ENCODE results near the gene GALNT17.

GALNT17 gene

GRCh38 chr7:71443191-71443530, 311.2 kb downstream of the GALNT17 start:
- Histone ChIP-seq H3K27me3 (ENCODE audit: insufficient read depth, insufficient read length) (no peaks in the 10 kb centered on the region), H3K4me3 (ENCODE audit: insufficient read length, low read depth) (no peak overlapping the region), H3K9me3 (ENCODE audit: insufficient read depth, low read length) (peaks cover 7% of the 10 kb centered on the region; the same call in 1 of the 2 replicates), H3K36me3 (ENCODE audit: insufficient read depth, insufficient read length, low read length) (no peaks in the 10 kb centered on the region), H3K4me1 (ENCODE audit: insufficient read depth, insufficient read length) (no peaks in the 10 kb centered on the region), H3K9ac (ENCODE audit: insufficient read length, low read depth) (no peak overlapping the region)
- TF ChIP-seq SUZ12 (IDR thresholded peaks at IDR 0.05; ENCODE audit: extremely low read depth, insufficient read depth, insufficient read length) = no peak
- no peak for TF ChIP-seq ZNF274 (IDR thresholded peaks at IDR 0.05; ENCODE audit: low read depth, low read length)
- no peak for TF ChIP-seq YY1 (IDR thresholded peaks at IDR 0.05; ENCODE audit: insufficient read depth, insufficient read length)
- no peak for DNase-seq (ENCODE audit: low read depth, low spot score)

GRCh38 chr7:71444130-71444529, 312.2 kb downstream of the GALNT17 start:
- peaks cover 7% of the 10 kb centered on the region; the same call in 1 of the 2 replicates for H3K9me3 ChIP-seq (ENCODE audit: insufficient read depth, low read length)
- no peaks in the 10 kb centered on the region for H3K4me1 ChIP-seq (ENCODE audit: insufficient read depth, insufficient read length)
- H3K36me3 ChIP-seq (ENCODE audit: insufficient read depth, insufficient read length, low read length) = no peaks in the 10 kb centered on the region
- H3K27me3 ChIP-seq (ENCODE audit: insufficient read depth, insufficient read length) = no peaks in the 10 kb centered on the region
- DNase-seq (ENCODE audit: low read depth, low spot score) = no peak
- TF ChIP-seq SUZ12 (IDR thresholded peaks at IDR 0.05; ENCODE audit: extremely low read depth, insufficient read depth, insufficient read length) (no peak), YY1 (IDR thresholded peaks at IDR 0.05; ENCODE audit: insufficient read depth, insufficient read length) (no peak), ZNF274 (IDR thresholded peaks at IDR 0.05; ENCODE audit: low read depth, low read length) (no peak)
- H3K4me3 ChIP-seq (ENCODE audit: insufficient read length, low read depth) = no peak overlapping the region
- no peak overlapping the region for H3K9ac ChIP-seq (ENCODE audit: insufficient read length, low read depth)

- Histone ChIP-seq H3K36me3 (ENCODE audit: insufficient read depth, insufficient read length, low read length) (no peaks in the 10 kb centered on the region), H3K9me3 (ENCODE audit: insufficient read depth, low read length) (0 out of 2 replicates have a peak, but pooled peaks cover 6% of the 10 kb centered on the region), H3K27me3 (ENCODE audit: insufficient read depth, insufficient read length) (no peaks in the 10 kb centered on the region), H3K4me3 (ENCODE audit: insufficient read length, low read depth) (no peak overlapping the region), H3K4me1 (ENCODE audit: insufficient read depth, insufficient read length) (peaks cover 2% of the 10 kb centered on the region), H3K9ac (ENCODE audit: insufficient read length, low read depth) (no peak overlapping the region)
- TF ChIP-seq ZNF274 (IDR thresholded peaks at IDR 0.05; ENCODE audit: low read depth, low read length) = no peak
- no peak for DNase-seq (ENCODE audit: low read depth, low spot score)
Measured at GRCh38 chr7:71453630-71454029, 321.7 kb downstream of the GALNT17 start.

- no peaks in the 10 kb centered on the region for H3K27me3 ChIP-seq (ENCODE audit: insufficient read depth, insufficient read length)
Measured at GRCh38 chr7:71454981-71455380, 323.0 kb downstream of the GALNT17 start.

GRCh38 chr7:71457021-71457420, 325.1 kb downstream of the GALNT17 start:
- DNase-seq (ENCODE audit: low read depth, low spot score) = peak; percentile 56
- no peak for TF ChIP-seq YY1 (IDR thresholded peaks at IDR 0.05; ENCODE audit: insufficient read depth, insufficient read length)
- TF ChIP-seq ZNF274 (IDR thresholded peaks at IDR 0.05; ENCODE audit: low read depth, low read length) = no peak
- TF ChIP-seq SUZ12 (IDR thresholded peaks at IDR 0.05; ENCODE audit: extremely low read depth, insufficient read depth, insufficient read length) = no peak
- H3K9me3 ChIP-seq (ENCODE audit: insufficient read depth, low read length) = peaks cover 11% of the 10 kb centered on the region; the same call in 1 of the 2 replicates
- no peak overlapping the region for H3K9ac ChIP-seq (ENCODE audit: insufficient read length, low read depth)
- H3K27me3 ChIP-seq (ENCODE audit: insufficient read depth, insufficient read length) = no peaks in the 10 kb centered on the region
- H3K36me3 ChIP-seq (ENCODE audit: insufficient read depth, insufficient read length, low read length) = no peaks in the 10 kb centered on the region
- peaks cover 7% of the 10 kb centered on the region for H3K4me1 ChIP-seq (ENCODE audit: insufficient read depth, insufficient read length)
- H3K4me3 ChIP-seq (ENCODE audit: insufficient read length, low read depth) = no peak overlapping the region

More at GRCh38 chr7:71454981-71455380, 323.0 kb downstream of the GALNT17 start:
- Histone ChIP-seq H3K4me1 (ENCODE audit: insufficient read depth, insufficient read length) (peaks cover 2% of the 10 kb centered on the region), H3K36me3 (ENCODE audit: insufficient read depth, insufficient read length, low read length) (no peaks in the 10 kb centered on the region), H3K9ac (ENCODE audit: insufficient read length, low read depth) (no peak overlapping the region), H3K9me3 (ENCODE audit: insufficient read depth, low read length) (0 out of 2 replicates have a peak, but pooled peaks cover 6% of the 10 kb centered on the region), H3K4me3 (ENCODE audit: insufficient read length, low read depth) (no peak overlapping the region)
- no peak for DNase-seq (ENCODE audit: low read depth, low spot score)
- TF ChIP-seq ZNF274 (IDR thresholded peaks at IDR 0.05; ENCODE audit: low read depth, low read length) (no peak), SUZ12 (IDR thresholded peaks at IDR 0.05; ENCODE audit: extremely low read depth, insufficient read depth, insufficient read length) (no peak), YY1 (IDR thresholded peaks at IDR 0.05; ENCODE audit: insufficient read depth, insufficient read length) (no peak)

- H3K4me1 ChIP-seq (ENCODE audit: insufficient read depth, insufficient read length) = peaks cover 7% of the 10 kb centered on the region
- H3K9ac ChIP-seq (ENCODE audit: insufficient read length, low read depth) = no peak overlapping the region
- no peak for DNase-seq (ENCODE audit: low read depth, low spot score)
- no peak for TF ChIP-seq YY1 (IDR thresholded peaks at IDR 0.05; ENCODE audit: insufficient read depth, insufficient read length)
- H3K27me3 ChIP-seq (ENCODE audit: insufficient read depth, insufficient read length) = no peaks in the 10 kb centered on the region
- H3K36me3 ChIP-seq (ENCODE audit: insufficient read depth, insufficient read length, low read length) = no peaks in the 10 kb centered on the region
- H3K9me3 ChIP-seq (ENCODE audit: insufficient read depth, low read length) = peaks cover 11% of the 10 kb centered on the region; the same call in 1 of the 2 replicates
- no peak overlapping the region for H3K4me3 ChIP-seq (ENCODE audit: insufficient read length, low read depth)
Measured at GRCh38 chr7:71457846-71458590, 326.1 kb downstream of the GALNT17 start.

GRCh38 chr7:71459132-71459531, 327.2 kb downstream of the GALNT17 start:
- TF ChIP-seq ZNF274 (IDR thresholded peaks at IDR 0.05; ENCODE audit: low read depth, low read length) (no peak), SUZ12 (IDR thresholded peaks at IDR 0.05; ENCODE audit: extremely low read depth, insufficient read depth, insufficient read length) (no peak), YY1 (IDR thresholded peaks at IDR 0.05; ENCODE audit: insufficient read depth, insufficient read length) (no peak)
- Histone ChIP-seq H3K9me3 (ENCODE audit: insufficient read depth, low read length) (peaks cover 14% of the 10 kb centered on the region), H3K4me1 (ENCODE audit: insufficient read depth, insufficient read length) (peaks cover 7% of the 10 kb centered on the region), H3K27me3 (ENCODE audit: insufficient read depth, insufficient read length) (no peaks in the 10 kb centered on the region), H3K9ac (ENCODE audit: insufficient read length, low read depth) (no peak overlapping the region), H3K4me3 (ENCODE audit: insufficient read length, low read depth) (no peak overlapping the region), H3K36me3 (ENCODE audit: insufficient read depth, insufficient read length, low read length) (no peaks in the 10 kb centered on the region)
- DNase-seq (ENCODE audit: low read depth, low spot score) = no peak
